8988T (cell line): ENCODE measurements around the gene SORCS2.
"Not testable (repeated sequence)": the region's sequence is repeated elsewhere in the genome, so short reads cannot be mapped to it uniquely, and the experiment has no call there.

Experiments used
- DNase-seq: peaks from one replicate; pipeline ENCODE4 v3.0.0; 2011

The SORCS2 gene

GRCh38 chr4:7201420-7202305, 9.3 kb downstream of the SORCS2 start:
- no peak for DNase-seq

DNA sequence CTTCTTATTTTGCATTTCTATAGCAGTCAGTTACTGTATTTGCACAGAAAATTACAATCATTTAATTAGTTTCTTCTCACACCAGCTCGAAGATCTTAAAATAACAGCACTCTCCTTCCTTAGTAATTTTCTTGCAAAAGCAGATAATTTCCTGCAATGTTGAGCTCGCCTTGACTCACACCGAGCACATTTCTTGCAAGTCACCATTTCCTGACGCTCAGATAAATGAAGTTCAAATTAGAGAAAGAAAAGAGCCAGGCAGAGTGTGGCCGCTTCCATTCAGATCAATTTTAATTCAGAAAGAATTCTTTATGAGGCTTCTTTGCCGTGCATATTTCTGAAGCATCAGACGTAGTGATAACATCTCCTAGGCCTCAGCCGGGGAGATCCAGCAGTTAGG, 10.1 kb downstream of the SORCS2 start:
- DNase-seq: no peak

DNA sequence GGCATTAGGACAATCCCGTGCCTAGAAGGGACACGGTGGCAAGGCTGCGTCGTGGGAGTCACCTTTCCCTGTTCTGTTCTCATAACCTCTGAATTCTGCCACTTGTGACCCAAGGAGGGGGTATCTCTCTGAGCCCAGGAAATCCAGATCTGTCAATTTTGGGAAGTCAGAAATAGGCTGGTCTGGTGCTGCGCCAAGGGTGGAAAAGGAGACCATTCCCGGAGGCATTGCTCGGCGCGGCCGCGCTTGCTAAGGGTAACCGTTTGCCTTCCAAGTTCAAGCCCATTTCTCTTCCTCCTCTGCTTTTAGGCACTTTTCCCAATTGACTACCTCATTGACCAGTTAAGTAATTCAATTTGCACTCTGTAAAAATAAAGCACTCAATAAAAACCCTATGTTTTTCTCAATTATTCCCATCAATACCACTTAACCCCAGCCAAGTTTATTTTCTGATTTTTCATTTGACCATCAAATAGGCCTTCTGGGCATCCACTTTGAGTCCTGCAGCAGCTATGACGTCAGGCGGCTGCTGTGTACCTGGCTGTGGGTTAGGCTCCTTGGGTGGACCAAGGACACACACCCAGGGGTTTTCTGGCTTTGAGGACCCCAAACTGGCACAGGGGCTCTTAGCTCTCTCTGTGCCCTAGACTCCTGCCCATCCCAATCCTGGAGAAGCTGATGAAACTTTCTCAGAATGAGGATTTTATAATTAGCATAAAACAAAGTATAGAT, 12.5 kb downstream of the SORCS2 start:
- DNase-seq: no peak

GRCh38 chr4:7206385-7206784, 14.0 kb downstream of the SORCS2 start:
- no peak for DNase-seq

- DNase-seq: peak; percentile 58
These were observed 14.7 kb downstream of the SORCS2 start for GRCh38 chr4:7206911-7207567.

DNA sequence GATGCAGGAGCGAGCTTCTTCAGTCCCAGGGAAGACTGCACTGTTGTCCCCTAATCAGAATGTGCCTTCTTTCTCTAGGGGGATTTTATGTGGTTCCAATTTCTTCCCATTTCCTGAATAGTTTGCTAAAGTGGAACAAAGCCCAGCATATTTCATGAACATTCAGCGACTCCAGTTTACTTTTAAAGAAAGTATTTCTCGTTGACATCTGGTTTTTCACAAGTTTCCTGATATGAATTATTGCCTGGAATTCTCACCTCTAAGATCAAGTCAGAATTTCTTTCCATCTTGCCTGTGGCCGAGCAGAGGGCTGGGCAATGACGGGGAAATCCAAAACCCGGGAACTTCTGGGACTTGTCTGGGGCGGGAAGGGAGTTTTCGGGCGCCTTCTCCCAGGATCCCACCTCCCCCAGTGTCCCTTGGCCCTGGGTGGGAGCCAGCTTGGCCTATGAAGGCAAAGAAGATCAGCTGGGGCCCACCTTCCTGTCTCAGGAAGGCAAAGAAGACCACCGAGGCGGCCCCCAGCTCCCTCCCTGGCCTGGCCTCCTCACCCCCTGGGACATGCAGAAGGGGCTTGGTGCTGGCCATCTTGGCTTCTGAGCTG, 15.4 kb downstream of the SORCS2 start:
- DNase-seq: no peak

DNA sequence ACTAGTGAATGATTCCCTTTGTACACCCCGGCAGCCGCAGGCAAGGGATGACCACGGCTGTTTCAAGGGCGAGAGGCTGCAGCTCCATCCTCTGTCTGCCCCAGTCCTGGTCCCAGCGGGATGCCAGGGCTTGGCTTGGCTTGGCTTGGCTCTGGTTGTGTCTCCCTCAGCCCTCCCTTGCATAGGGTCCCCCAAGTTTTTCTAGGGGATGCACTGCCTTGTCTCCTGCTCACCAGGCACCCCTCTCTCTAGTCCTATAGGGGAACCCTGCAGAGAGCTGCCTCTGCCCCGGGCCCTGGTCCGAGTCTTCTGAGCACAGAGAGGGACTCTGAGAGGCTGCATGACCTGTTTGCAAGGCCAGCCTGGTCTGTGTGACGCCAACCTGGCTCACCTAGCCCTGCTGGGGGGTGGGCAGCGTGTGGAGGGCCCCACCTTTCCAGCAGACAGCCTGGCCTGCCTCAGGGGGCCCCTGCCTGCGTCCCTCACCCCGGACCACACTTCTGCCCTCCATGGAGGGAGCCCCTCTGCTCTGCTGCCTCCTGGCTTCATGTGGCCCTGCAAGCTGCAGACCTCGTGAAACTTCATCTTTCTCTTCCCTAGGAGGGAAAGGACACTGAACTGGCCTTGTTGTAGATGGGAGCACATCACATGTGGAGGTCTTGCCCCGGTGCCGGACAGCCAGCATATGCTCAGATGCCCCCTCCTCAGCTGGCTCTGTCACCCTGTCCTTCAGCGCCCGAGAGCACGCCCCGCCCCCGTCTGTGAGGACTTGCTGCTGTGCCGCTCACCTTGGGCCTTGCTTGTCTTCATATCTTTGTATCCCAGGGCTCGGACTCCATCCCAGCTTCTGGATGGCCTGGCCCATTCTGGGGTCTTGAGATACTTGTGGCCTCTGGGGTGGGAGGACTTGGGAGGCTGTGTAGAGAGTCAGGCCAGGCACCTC, 16.4 kb downstream of the SORCS2 start:
- DNase-seq: no peak

DNA sequence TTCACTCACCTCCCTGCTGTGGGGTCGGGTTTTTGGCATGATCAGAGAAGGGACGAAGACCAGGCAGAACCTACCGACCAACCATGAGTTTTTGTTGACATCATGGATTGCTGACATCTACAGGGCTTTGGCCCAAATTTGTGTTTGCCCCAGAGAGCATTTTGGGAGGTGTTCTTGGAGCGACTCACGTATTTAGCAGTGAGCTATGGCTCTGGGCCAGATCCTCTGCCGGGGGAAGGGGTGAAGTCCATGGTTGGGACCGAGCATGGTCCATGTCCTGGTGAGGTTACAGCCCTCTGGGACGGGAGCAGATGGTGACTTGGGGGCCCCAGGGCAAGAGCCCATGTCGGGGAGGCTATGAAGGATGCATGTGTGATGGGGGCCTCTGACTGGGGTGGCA, 17.4 kb downstream of the SORCS2 start:
- no peak for DNase-seq

DNA sequence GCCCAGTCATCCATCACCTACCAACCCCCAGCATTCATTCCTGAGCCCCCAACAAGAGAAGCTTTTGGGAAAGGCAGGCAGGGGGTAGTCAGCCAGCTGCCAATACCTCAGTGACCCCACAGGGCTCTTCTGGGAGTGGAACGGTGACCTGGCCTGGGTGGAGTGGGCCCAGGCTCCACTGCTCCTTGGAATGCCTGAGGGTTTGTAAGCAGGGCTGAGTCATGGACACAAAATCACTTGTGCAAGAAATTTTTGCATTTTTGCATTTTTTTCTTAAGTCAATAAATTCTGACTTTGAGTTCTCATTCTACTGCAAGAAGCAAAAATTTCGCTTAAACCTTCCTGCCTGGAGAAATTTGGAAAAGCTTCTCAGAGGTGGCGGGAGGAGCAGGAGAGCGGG, 18.5 kb downstream of the SORCS2 start:
- no peak for DNase-seq

- DNase-seq: no peak
These were observed 19.9 kb downstream of the SORCS2 start for GRCh38 chr4:7212101-7212674.

GRCh38 chr4:7212921-7213320, 20.6 kb downstream of the SORCS2 start:
- no peak for DNase-seq

DNA sequence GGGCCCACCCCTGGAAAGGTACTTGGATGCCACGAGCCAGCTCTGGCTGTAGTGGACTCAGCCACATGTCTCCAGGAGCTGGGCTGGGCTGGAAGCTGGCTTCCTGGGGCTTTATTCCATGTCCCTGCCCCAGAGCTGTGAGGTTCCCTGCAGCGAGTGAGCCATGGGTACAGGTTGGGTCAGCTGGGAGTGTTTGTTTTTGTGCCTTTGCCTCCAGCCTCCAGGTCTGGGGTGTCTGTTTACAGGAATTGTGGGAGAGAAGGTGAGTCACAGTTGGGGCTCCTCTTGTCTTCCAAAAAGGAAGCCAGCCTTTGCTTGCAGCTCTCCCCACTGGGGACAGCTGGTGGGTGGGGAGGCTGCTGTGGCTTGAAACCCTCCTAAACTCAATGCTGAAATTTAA, 21.5 kb downstream of the SORCS2 start:
- no peak for DNase-seq

- no peak for DNase-seq
These were observed 22.0 kb downstream of the SORCS2 start for GRCh38 chr4:7214359-7214758.

DNA sequence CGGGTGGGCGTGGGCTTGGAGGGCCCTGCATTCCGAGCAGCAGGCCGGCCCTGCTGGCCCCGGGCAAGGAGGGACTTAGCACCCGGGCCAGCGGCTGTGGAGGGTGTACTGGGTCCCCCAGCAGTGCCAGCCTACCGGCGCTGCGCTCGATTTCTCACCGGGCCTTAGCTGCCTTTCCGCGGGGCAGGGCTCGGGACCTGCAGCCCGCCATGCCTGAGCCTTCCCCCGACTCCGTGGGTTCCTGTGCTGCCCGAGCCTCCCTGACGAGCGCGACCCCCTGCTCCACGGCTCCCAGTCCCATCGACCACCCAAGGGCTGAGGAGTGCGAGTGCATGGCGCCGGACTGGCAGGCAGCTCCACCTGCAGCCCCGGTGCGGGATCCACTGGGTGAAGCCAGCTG, 22.8 kb downstream of the SORCS2 start:
- not testable (repeated sequence) for DNase-seq

GRCh38 chr4:7217039-7217438, 24.7 kb downstream of the SORCS2 start:
- no peak for DNase-seq

DNA sequence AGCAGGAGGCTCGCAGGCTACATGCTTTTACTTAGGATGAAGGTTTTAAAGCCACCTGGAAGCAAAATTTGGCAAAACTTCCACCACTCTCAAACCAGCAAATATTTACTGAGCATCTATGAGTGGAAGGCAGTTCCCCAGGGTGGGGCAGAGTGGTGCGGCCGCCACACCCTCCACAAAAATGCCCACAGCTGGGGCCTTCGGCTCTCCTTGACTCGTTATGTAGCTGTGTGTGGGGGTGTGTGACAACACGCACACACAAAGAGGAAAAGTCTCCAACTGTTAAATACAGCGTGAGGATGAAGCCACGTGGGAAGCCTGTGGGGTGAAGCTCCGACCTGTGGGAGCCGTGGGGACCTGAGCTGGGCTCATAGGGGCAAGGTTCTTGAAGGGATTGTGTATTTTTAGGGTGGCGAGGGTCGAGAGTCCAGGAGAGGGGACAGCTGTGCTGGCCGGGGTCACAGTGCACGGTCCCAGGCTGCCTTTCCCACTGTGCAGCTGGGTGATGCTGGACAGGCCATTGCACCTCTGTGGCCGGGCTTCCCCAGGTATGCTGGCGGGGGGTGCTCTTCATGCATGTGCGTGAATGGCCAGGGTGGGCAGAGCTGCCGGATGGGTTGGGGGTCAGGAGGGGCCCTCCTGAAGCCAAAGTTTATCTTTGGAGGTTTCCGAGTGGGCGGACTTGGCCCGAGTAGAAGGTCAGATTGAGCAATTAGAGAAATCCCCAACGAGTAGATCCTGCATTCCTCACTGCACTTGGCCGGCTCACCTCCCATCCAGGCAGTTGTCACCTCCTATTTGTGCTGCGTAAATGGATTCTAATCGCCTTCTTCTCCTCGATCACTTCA, 25.4 kb downstream of the SORCS2 start:
- no peak for DNase-seq

GRCh38 chr4:7218686-7219085, 26.3 kb downstream of the SORCS2 start:
- DNase-seq: no peak

DNA sequence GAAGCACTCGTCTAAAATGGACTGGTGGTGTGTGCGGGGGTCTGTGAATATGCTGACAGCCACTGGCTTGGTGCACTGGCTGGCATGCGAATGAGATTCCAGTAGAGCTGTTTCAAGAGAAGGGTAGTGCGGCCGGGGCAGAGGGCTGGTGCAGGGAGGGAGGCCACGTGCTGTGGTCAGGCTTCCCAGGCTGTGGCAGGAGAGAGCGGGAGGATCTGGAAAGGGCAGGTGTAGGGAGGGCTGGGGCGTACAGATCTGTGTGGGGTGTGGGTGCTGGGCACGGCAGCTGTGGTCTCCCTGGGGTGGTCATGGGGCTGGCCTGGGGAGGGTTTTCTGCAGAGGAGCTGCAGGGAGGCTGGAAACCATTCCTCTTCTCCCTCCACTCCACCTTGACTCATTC, 30.2 kb downstream of the SORCS2 start:
- DNase-seq: no peak

DNA sequence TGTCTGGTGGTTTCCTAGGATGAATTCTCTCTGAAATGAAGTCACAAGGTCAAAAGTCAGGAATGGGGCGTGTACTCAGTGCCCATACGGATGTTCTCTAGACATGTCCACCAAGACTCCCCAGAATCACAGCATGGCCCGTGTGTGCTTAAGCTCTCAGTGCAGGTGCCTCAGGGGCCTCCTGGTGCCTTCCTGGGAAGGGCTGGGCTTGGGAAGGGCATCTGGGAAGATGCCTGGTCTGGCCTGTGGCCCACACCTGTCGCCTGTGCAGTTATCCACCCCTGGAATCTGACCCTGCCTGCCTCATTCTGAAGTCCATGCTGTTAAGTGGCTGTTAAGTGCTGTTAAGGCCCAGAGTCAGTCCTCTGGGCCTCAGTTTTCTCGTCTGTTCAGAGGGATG, 31.2 kb downstream of the SORCS2 start:
- DNase-seq: no peak

DNA sequence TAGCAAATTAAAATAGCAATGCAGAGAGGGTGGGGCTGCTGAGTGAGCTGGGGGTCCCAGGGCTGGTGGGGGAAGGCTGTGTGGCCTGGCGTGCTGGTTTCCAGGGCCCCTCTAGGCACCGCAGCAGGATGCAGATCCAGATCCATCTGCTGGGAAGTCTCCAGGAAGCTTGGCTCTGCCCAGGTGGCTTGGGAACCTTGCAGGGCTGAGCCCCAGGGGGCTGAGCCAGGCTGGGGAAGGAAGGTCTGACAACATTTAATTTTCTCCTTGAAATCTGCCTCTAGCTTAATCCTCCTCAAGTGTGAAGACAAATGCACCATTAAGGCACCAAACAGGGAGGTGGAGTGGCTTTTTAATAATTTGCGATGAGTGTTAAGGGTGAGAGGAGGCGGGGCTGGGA, 31.7 kb downstream of the SORCS2 start:
- no peak for DNase-seq
